ENCODE results near the gene COX4I2. TPM values are rescaled to one million over a fixed set of nuclear protein-coding genes. Genes with fewer than 3 reads are reported as not detected.

COX4I2 gene
- total RNA-seq, 1 experiment from 2014 or later, result not detected

DNA sequence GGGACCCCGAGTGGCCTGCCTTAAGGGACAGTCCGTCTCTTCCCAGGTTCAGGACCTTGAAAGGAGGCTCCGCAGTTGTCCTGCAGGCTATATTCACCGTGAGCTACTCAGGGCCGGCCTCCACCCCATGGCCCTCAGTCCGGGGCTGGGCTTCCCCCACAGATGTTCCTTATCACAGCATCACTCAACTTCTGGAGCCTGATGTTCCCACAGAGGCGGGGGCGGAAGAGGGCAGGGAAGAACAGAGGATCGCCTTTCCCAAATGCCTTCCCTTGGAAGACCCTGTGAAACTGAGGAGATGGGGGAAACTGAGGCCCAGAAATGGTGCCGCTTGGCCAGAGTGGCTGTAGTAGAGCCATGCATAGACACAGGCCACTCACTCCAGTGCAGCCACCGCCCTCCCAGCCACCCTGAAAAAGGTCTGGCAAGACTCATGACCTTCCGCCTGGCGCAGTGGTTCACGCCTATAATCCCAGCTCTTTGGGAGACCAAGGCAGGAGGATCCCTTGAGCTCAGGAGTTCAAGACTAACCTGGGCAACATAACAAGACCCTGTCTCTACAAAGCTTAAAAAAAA lies 4.3 kb upstream of the COX4I2 start:
- BruUV-seq (replicated peaks), result no TSS peak

DNA sequence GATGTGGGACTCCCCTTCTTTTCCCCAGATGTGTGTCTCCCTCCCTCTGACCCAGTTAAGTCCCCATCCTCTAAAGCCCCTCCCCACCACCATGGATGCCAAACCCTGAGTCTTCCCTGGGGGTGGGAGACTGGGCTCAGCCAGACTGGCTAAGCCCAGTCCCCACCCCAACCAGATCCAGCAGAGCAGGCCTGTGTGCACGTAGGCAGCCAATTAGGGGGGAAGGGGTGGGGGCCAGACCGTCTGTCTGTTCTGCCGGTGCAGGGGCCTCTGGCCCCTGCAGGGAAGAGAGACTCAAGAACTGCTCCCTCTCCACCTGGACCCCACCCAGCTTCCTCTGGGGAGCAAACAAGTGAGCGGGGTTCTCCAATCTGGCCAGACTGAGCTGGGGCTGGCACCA lies 605 bp downstream of the COX4I2 start:
- H3K27me3 ChIP-seq (ENCODE audit: control insufficient read depth, insufficient read depth, low read length), result no peaks in the 10 kb centered on the region
- CTCF ChIA-PET, result interaction anchor here (1.4 kb wide), 1 partner anchor 85 kb away, joined by 4 read pairs; no protein-coding TSS in a partner anchor
- intact Hi-C loops (cut with micrococcal nuclease; ENCODE audit: unreplicated experiment), result loop anchor here (10.0 kb wide), 1 partner anchor 556 kb away; no protein-coding TSS in a partner anchor
- TF ChIP-seq, protein P1, sequence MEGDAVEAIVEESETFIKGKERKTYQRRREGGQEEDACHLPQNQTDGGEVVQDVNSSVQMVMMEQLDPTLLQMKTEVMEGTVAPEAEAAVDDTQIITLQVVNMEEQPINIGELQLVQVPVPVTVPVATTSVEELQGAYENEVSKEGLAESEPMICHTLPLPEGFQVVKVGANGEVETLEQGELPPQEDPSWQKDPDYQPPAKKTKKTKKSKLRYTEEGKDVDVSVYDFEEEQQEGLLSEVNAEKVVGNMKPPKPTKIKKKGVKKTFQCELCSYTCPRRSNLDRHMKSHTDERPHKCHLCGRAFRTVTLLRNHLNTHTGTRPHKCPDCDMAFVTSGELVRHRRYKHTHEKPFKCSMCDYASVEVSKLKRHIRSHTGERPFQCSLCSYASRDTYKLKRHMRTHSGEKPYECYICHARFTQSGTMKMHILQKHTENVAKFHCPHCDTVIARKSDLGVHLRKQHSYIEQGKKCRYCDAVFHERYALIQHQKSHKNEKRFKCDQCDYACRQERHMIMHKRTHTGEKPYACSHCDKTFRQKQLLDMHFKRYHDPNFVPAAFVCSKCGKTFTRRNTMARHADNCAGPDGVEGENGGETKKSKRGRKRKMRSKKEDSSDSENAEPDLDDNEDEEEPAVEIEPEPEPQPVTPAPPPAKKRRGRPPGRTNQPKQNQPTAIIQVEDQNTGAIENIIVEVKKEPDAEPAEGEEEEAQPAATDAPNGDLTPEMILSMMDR (IDR thresholded peaks at IDR 0.05), result no peak
- no peak for TF ChIP-seq SIN3A (IDR thresholded peaks at IDR 0.05; ENCODE audit: borderline replicate concordance, insufficient read depth, low read depth, low read length)
- TF ChIP-seq TCF7L2 (IDR thresholded peaks at IDR 0.05; ENCODE audit: low read depth, low read length), result no peak
- no peak for TF ChIP-seq POLR2AphosphoS5 (IDR thresholded peaks at IDR 0.05; ENCODE audit: low read depth, low read length)
- no peaks in the 10 kb centered on the region for H3K36me3 ChIP-seq (ENCODE audit: control insufficient read depth, insufficient read depth, low read length)
- H3K9me3 ChIP-seq (ENCODE audit: control insufficient read depth, insufficient read depth, low read depth, low read length), result no peaks in the 10 kb centered on the region
- H3K4me1 ChIP-seq (ENCODE audit: control insufficient read depth, insufficient read depth, low read length), result no peaks in the 10 kb centered on the region
- ATAC-seq (no peak), DNase-seq (ENCODE audit: low read depth, low spot score) (no peak)
- in situ Hi-C loops (cut with HindIII; ENCODE audit: low pct_unique_long_range_greater_than_20kb, low sequenced_read_pairs), result no loop called here
- no peak overlapping the region for H3K27ac ChIP-seq (ENCODE audit: low read length)
- H3K4me3 ChIP-seq (ENCODE audit: low read depth in 2 of 2, low read length in 2 of 2), result no peak overlapping the region
- POLR2A ChIA-PET, result interaction anchor here (1.7 kb wide), 1 partner anchor 85 kb away, joined by 9 read pairs; no protein-coding TSS in a partner anchor
- no TSS peak for BruUV-seq (replicated peaks)

More for the DNA sequence above, 4.3 kb upstream of the COX4I2 start:
- TF ChIP-seq, protein P1 (IDR thresholded peaks at IDR 0.05), result no peak
- no peak for TF ChIP-seq SIN3A (IDR thresholded peaks at IDR 0.05; ENCODE audit: borderline replicate concordance, insufficient read depth, low read depth, low read length)
- TF ChIP-seq, protein P2, sequence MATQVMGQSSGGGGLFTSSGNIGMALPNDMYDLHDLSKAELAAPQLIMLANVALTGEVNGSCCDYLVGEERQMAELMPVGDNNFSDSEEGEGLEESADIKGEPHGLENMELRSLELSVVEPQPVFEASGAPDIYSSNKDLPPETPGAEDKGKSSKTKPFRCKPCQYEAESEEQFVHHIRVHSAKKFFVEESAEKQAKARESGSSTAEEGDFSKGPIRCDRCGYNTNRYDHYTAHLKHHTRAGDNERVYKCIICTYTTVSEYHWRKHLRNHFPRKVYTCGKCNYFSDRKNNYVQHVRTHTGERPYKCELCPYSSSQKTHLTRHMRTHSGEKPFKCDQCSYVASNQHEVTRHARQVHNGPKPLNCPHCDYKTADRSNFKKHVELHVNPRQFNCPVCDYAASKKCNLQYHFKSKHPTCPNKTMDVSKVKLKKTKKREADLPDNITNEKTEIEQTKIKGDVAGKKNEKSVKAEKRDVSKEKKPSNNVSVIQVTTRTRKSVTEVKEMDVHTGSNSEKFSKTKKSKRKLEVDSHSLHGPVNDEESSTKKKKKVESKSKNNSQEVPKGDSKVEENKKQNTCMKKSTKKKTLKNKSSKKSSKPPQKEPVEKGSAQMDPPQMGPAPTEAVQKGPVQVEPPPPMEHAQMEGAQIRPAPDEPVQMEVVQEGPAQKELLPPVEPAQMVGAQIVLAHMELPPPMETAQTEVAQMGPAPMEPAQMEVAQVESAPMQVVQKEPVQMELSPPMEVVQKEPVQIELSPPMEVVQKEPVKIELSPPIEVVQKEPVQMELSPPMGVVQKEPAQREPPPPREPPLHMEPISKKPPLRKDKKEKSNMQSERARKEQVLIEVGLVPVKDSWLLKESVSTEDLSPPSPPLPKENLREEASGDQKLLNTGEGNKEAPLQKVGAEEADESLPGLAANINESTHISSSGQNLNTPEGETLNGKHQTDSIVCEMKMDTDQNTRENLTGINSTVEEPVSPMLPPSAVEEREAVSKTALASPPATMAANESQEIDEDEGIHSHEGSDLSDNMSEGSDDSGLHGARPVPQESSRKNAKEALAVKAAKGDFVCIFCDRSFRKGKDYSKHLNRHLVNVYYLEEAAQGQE (IDR thresholded peaks at IDR 0.05; ENCODE audit: insufficient read depth in 1 of 2, low read depth in 2 of 2, low read length in 1 of 2), result no peak
- TF ChIP-seq TCF7L2 (IDR thresholded peaks at IDR 0.05; ENCODE audit: low read depth, low read length), result no peak
- no peak for TF ChIP-seq POLR2AphosphoS5 (IDR thresholded peaks at IDR 0.05; ENCODE audit: low read depth, low read length)
- H3K4me3 ChIP-seq (ENCODE audit: low read depth in 2 of 2, low read length in 2 of 2), result no peak overlapping the region
- POLR2A ChIA-PET, result interaction anchor here (0.6 to 1.1 kb wide), 6 partner anchors 11 to 149 kb away, joined by 3 to 14 read pairs (median 4); no protein-coding TSS in a partner anchor
- CTCF ChIA-PET, result interaction anchor here (0.5 to 4.7 kb wide), 32 partner anchors 10 to 982 kb away, joined by 3 to 67 read pairs (median 6); partner anchors contain the start of gene ID1
- in situ Hi-C loops (cut with HindIII; ENCODE audit: low pct_unique_long_range_greater_than_20kb, low sequenced_read_pairs), result no loop called here
- no peaks in the 10 kb centered on the region for H3K36me3 ChIP-seq (ENCODE audit: control insufficient read depth, insufficient read depth, low read length)
- H3K4me1 ChIP-seq (ENCODE audit: control insufficient read depth, insufficient read depth, low read length), result no peaks in the 10 kb centered on the region
- ATAC-seq, result peak; percentile 27; the same call in 1 of the 2 replicates
- intact Hi-C loops (cut with micrococcal nuclease; ENCODE audit: unreplicated experiment), result loop anchor here (10.0 kb wide), 1 partner anchor 561 kb away; no protein-coding TSS in a partner anchor
- H3K27me3 ChIP-seq (ENCODE audit: control insufficient read depth, insufficient read depth, low read length), result no peaks in the 10 kb centered on the region
- H3K9me3 ChIP-seq (ENCODE audit: control insufficient read depth, insufficient read depth, low read depth, low read length), result no peaks in the 10 kb centered on the region
- no peak for DNase-seq (ENCODE audit: low read depth, low spot score)
- no peak overlapping the region for H3K27ac ChIP-seq (ENCODE audit: low read length)

Data from Panc1 (cell line).